Measurements from ENCODE around the gene SLF2.

Gene SLF2

DNA sequence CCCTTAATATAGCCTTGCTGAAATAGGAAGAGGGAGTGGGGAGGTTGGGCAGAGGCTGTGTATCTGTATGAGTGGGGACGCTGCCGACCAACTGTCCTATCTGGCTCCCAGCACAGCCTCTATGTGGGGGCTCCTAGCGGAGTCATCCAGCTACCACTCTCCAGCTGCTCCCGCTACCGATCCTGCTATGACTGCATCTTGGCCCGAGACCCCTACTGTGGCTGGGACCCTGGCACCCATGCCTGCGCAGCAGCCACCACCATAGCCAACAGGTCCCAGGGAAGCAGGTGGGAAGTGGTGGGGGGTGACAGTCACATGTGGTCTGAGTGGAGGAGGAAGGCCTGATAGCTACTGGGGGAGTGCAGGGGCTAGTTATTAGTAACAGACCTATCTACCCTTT is 67.9 kb downstream of the SLF2 start:
- no peak for DNase-seq (ENCODE audit: low spot score)

DNA sequence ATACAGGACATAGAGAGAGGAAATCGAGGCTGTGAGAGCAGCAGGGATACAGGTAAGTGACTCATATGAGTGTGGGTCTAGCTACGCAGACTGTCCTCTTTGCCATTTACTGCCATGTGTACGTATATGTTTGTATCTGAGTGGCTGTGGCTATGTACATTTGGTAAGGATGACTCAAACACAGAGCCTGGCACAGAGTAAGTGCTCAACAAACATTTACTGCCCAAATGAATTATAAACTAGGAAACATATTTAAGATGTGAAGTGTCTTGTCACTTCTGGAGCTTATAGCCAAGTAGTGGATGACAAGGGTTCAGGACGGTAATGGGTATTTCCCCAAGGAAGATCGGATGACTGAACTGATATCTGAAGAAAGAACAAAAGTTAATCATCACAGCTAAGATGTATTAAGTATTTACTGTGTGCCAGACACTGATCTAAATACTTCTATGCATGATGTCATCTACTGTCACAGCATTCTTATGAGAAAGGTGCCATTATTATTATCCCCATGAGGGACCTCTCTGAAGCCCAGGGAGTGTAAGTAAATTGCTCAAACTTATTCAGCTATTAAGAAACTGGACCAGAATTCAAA is 68.5 kb downstream of the SLF2 start:
- no peak for DNase-seq (ENCODE audit: low spot score)

DNA sequence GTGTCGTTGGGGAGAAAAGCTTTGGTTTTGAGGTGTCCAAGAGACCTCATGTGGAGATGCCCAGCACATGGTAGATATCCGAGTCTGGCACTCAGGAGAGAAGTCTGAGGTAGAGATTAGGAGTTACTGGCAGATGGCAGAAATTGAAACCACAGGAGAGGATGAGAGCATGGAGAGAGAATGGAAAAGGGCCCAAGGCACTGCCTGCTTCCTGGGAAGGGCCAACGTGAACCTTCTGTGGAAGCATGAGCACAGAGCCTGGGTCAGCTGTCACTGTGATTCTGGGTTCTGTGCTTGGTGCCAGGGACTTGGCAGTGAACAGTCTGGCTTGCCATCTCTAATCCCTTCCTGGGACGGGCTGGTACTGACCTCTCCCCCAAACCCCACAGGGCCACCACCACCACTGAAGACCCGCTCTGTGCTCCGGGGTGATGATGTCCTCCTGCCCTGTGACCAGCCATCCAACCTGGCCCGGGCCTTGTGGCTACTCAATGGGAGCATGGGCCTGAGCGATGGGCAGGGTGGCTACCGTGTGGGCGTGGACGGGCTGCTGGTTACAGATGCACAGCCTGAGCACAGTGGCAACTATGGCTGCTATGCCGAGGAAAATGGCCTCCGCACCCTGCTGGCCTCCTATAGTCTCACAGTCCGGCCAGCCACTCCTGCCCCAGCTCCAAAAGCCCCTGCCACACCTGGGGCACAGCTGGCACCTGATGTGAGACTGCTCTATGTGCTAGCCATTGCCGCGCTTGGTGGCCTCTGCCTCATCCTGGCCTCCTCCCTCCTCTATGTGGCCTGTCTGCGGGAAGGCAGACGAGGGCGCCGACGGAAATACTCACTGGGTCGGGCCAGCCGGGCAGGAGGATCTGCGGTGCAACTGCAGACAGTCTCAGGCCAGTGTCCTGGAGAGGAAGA is 70.4 kb downstream of the SLF2 start:
- DNase-seq (ENCODE audit: low spot score): no peak

DNA sequence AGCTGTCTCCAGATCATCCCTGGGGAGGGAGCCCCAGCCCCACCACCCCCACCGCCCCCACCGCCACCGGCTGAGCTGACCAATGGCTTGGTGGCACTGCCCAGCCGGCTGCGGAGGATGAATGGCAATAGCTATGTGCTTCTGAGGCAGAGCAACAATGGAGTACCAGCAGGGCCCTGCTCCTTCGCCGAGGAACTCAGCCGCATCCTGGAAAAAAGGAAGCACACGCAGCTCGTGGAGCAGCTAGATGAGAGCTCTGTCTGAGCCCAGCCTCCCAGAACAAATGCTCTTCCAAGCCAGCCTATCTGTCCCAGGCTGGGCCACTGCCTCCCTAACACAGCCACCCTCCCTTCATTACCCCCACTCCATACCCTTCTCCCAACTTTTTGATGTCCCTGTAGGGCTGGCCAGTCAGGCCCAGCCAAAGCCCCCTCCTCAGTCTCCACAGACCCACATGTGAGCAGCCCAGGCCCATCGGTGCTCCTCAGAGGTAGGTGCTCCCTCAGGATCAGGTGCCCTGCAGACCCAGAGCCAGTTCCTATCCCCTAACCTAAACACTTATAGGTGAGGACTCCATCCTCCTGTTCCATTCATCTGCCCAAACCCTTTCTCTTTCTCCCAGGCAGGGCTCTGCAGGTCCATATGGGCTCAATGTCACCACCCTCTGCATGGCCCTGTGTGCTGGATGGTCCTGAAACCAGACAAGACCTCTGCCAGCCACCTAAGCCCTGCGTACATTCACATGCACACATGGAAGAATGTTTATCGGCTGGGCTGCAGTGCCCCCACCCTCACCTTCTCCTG is 71.3 kb downstream of the SLF2 start:
- no peak for DNase-seq (ENCODE audit: low spot score)

DNA sequence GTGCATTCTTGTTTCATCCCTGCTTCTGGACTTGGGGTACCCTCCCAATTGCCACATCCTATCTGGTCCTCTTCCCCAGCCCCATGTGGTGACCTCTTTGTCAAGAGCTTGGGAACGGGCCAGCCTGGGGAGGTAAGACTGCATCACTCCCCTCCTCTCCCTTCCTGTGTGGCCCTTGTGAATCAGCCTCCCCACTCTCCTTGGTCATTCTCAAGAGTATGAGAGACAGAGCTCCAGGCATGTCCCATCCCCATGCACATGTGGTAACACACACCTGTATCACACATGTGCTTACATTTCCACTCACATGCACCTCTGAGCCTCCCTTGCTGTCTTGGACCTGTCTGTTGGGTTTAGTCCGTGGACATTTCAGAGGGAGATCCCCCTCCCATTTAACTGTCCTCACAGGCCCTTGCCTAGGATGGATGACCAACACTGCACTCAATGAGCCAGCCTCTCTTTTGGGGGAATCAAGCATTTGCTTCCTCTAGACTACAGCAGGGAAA is 72.0 kb downstream of the SLF2 start:
- DNase-seq (ENCODE audit: low spot score): no peak

GRCh38 chr10:100985336-100985735 is 72.6 kb downstream of the SLF2 start:
- DNase-seq (ENCODE audit: low spot score): no peak

DNA sequence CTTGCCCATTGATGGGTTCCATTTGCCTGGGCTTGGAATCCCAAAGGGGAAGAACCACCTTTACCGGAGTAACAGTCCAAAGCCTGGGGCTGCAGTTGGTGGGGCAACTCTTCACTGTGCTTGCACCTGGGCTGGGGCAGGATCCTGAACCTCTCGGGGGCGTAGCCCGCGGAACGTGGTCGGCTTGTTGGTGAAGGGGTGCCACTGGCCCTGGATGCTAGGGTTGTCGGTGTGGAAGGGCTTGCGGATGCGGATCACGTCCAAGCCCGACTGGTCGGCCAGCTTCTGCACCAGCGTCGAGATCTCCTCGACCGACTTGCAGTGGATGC is 73.8 kb downstream of the SLF2 start:
- no peak for DNase-seq (ENCODE audit: low spot score)

DNA sequence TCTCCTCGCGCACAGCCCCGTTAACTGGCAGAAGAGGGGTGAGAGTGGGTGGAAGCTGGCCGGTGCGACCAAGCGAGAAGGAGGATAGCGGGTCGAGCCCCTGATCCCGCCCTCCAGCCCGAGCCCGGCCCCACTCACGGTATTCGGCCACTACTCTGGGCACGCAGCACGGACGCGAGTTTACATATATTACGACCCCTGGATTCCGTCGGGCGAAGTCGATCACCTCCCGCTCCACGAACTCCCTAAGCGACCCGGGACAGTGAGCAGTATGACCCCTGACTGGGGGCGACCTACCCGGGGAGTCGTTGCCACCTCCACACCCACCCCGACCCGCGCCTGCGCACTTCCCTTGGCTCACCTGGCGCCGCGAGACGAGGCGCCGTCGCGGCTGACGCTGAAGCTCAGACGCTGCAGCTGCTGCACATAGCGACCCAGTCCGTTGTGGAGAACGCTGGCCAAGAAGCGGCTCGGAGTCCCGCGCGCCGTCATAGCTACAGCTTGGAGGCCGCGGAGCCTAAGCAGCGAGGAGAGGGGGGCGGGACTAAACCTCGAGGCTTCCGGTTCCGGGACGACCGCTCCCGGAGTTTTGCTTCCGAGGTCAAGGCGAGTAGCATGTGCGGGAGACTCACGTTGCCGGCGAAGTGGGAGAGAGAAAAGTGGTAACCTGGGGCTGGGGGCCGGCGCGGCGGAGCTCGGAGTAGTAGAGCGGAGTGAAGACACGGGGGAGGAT is 74.4 kb downstream of the SLF2 start, which contains the start of the genes MRPL43 and TWNK:
Gene MRPL43 (minus strand): TSS at position 546 of the 733 bp plus-strand sequence. CDS start 54 bp downstream, at position 492.
Gene TWNK (plus strand): TSS at position 592 of the 733 bp plus-strand sequence. CDS start 668 bp downstream, outside the sequence.
- DNase-seq (ENCODE audit: low spot score): peak; percentile 92

GRCh38 chr10:100987685-100988049 is 74.9 kb downstream of the SLF2 start:
- DNase-seq (ENCODE audit: low spot score): no peak

DNA sequence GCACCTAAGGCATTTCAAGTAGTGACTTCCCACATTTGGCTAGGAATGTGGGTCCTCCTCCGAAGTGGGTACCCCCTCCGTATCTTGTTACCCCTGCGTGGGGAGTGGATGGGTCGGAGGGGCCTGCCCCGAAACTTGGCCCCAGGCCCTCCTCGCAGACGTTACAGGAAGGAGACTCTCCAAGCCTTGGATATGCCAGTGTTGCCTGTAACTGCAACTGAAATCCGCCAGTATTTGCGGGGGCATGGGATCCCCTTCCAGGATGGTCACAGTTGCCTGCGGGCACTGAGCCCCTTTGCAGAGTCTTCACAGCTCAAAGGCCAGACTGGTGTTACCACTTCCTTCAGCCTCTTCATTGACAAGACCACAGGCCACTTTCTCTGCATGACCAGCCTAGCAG is 75.4 kb downstream of the SLF2 start:
- no peak for DNase-seq (ENCODE audit: low spot score)

DNA sequence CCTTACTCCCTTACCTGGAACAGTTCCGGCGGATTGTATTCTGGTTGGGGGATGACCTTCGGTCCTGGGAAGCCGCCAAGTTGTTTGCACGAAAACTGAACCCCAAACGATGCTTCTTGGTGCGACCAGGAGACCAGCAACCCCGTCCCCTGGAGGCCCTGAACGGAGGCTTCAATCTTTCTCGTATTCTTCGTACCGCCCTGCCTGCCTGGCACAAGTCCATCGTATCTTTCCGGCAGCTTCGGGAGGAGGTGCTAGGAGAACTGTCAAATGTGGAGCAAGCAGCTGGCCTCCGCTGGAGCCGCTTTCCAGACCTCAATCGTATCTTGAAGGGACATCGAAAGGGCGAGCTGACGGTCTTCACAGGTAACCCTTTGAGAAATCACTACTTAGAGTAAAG is 76.3 kb downstream of the SLF2 start:
- DNase-seq (ENCODE audit: low spot score): no peak

DNA sequence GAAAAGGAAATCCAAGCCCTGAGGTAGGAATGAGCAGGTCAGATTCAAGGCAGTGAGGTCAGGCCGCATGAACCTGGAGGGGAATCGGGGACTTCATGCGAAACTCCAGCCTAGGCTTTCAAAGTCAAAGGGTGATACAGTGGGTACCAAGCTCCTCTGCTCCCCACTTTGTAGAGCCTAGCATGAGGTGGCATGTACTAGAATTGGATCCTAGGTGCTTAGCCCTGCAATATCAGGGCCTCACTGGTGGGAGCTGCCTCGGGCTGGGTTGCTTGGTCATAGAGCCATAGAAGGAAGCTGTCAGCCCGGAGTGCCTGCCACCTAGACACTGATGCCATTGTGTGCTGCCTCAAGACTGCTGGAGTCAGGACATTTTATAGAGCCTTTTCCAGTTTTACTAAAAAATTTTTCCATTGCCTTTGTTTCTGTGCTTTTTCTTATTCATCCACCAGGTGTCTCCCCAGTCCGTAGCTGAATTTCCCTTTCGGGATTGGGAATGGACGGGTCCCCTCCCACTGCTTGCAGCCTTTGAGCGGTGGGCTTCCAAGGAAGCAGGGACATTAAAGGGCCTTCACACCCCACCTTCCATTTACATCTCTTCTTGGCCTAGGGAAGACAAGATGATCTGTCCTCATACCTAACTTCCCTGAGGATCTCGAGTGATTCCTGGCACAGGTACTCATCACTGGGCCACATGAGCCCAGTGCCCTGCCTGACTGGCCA is 81.4 kb downstream of the SLF2 start:
- DNase-seq (ENCODE audit: low spot score): peak; percentile 62

DNA sequence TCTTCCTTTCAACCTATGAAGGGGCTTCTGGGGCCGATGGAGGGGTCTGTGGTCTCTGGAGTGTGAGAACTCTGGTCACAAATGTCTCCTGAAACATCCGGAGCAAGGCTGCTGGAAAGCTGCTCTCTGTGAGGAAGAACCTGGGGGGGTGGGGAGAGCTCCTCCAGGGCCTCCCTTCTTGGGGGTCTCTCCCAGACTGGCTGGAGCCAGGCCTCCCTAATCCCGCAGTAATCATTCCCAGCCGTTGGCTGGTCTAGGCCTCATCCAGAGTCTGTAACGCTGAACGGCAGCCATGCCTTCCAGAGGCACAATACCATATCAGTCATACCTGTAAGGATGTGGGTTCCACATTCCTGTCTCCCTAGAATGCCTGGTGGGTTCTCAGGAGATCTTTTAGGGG is 82.4 kb downstream of the SLF2 start:
- no peak for DNase-seq (ENCODE audit: low spot score)

DNA sequence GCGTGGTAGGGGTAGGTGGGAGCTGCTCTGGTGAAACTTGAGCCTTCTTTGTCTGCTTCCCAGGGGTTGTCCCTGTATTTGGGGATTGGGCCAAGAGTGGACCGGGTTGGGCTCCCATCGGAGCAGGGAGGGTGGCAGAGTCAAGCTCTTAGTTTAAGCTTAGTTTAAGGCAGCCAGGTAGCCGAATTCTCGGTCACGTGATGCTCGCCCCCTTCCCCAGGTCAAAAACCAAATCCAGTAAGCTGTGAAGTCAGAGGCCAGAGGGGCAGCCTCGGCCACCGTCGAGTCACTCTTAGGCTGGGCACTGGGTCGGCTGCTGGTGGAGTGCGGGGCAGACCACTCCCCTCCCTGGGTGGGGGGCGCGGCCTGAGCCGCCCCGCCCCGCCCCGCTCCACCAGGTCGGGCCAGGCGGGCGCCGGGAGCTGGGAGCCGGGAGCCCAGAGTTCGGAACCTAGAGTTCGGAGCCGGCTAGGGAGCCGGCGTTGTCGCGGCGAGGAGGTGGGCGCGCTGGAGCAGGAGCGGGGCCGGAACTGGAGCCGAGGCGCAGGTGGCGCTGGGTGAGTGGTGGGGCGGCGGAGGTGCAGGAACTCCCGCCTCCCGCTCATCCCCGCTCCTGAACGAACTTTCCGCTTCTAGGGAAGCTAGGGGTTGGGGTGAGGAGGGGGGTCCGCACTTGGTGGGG is 84.1 kb downstream of the SLF2 start:
- peak; percentile 48 for DNase-seq (ENCODE audit: low spot score)

DNA sequence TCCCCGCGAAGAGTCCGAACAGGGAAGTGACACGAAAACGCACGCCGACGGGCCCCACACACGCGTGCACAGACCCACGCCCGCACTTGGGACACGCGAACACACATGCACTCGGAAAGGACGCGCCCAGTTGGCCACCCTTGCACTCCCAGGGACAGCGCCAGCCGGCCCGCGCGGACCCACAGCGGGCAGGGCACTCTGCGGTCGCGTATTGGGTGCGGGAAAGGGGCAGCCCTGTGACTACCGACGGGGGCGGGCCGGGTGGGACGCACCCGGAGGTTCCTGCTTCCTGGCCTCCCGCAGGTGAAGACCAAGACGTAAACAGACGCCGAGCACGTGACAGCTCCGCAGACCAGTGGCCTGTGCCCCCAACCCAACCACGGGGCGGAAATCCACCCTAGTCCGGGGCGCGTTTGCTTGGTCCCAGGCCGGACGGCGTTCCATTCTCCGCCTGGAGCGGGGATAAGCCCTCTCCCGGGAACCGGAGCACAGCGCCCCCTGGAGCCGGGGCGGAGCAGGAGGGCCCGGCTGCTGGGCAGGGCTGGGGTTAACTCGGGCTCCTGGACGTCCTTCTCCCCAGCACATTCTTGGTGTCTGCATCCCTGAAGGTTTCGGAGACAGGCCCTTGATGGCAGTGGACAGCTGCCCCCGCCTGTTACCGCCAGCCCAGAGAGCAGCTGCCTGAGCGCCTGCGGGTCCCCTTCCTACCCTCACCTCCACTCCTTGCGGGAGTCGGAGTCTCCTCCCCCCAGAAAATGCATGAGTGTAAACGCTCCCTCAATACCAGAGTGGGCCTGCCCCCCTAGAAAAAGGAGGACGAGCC is 84.8 kb downstream of the SLF2 start:
- peak; percentile 92 for DNase-seq (ENCODE audit: low spot score)

GRCh38 chr10:100998183-100998990 is 85.6 kb downstream of the SLF2 start:
- DNase-seq (ENCODE audit: low spot score): peak; percentile 92

GRCh38 chr10:100998991-100999741 is 86.4 kb downstream of the SLF2 start:
- peak; percentile 92 for DNase-seq (ENCODE audit: low spot score)

GRCh38 chr10:100999742-101000126 is 87.0 kb downstream of the SLF2 start, which contains the start of gene LZTS2:
Gene LZTS2 (plus strand): TSS chr10:100999808. CDS start chr10:101002539, 2,731 bp downstream.
- no peak for DNase-seq (ENCODE audit: low spot score)

Data from AG08396 (cell line).